Measurements from ENCODE around the gene CHCHD3. TPM values are rescaled to one million over a fixed set of nuclear protein-coding genes. Genes with fewer than 3 reads are reported as not detected.

Gene CHCHD3
- total RNA-seq, 1 donor from 2014 or later, result 62.1 TPM

GRCh38 chr7:132857031-132857430, 224.9 kb downstream of the CHCHD3 start:
- FAIRE-seq (no peak), DNase-seq (ENCODE audit: low read depth) (no peak)
- TF ChIP-seq CTCF (IDR thresholded peaks at IDR 0.05; ENCODE audit: insufficient read depth, low read length, severe bottlenecking), result no peak
- Histone ChIP-seq H3K4me3 (ENCODE audit: low read depth, low read length) (no peak overlapping the region), H3K36me3 (ENCODE audit: control insufficient read depth, insufficient read depth, low read length) (no peaks in the 10 kb centered on the region), H3K27me3 (ENCODE audit: control insufficient read depth, insufficient read depth, low read length) (no peaks in the 10 kb centered on the region)

- no peaks in the 10 kb centered on the region for H3K36me3 ChIP-seq (ENCODE audit: control insufficient read depth, insufficient read depth, low read length)
- no peaks in the 10 kb centered on the region for H3K27me3 ChIP-seq (ENCODE audit: control insufficient read depth, insufficient read depth, low read length)
- DNase-seq (ENCODE audit: low read depth) (no peak), FAIRE-seq (no peak)
- H3K4me3 ChIP-seq (ENCODE audit: low read depth, low read length), result no peak overlapping the region
- TF ChIP-seq CTCF (IDR thresholded peaks at IDR 0.05; ENCODE audit: insufficient read depth, low read length, severe bottlenecking), result no peak
Observed at GRCh38 chr7:132856416-132856815, 225.5 kb downstream of the CHCHD3 start.

GRCh38 chr7:132855901-132856300, 226.0 kb downstream of the CHCHD3 start:
- TF ChIP-seq CTCF (IDR thresholded peaks at IDR 0.05; ENCODE audit: insufficient read depth, low read length, severe bottlenecking), result no peak
- no peaks in the 10 kb centered on the region for H3K27me3 ChIP-seq (ENCODE audit: control insufficient read depth, insufficient read depth, low read length)
- no peak for DNase-seq (ENCODE audit: low read depth)
- H3K4me3 ChIP-seq (ENCODE audit: low read depth, low read length), result no peak overlapping the region
- no peaks in the 10 kb centered on the region for H3K36me3 ChIP-seq (ENCODE audit: control insufficient read depth, insufficient read depth, low read length)
- FAIRE-seq, result no peak

- TF ChIP-seq CTCF (IDR thresholded peaks at IDR 0.05; ENCODE audit: insufficient read depth, low read length, severe bottlenecking), result no peak
- DNase-seq (ENCODE audit: low read depth) (no peak), FAIRE-seq (no peak)
- H3K27me3 ChIP-seq (ENCODE audit: control insufficient read depth, insufficient read depth, low read length), result no peaks in the 10 kb centered on the region
- no peak overlapping the region for H3K4me3 ChIP-seq (ENCODE audit: low read depth, low read length)
- no peaks in the 10 kb centered on the region for H3K36me3 ChIP-seq (ENCODE audit: control insufficient read depth, insufficient read depth, low read length)
Observed at GRCh38 chr7:132854238-132854637, 227.7 kb downstream of the CHCHD3 start.

GRCh38 chr7:132847376-132847775, 234.5 kb downstream of the CHCHD3 start:
- DNase-seq (ENCODE audit: low read depth) (no peak), FAIRE-seq (no peak)
- TF ChIP-seq CTCF (IDR thresholded peaks at IDR 0.05; ENCODE audit: insufficient read depth, low read length, severe bottlenecking), result no peak
- H3K36me3 ChIP-seq (ENCODE audit: control insufficient read depth, insufficient read depth, low read length), result no peaks in the 10 kb centered on the region
- H3K27me3 ChIP-seq (ENCODE audit: control insufficient read depth, insufficient read depth, low read length), result no peaks in the 10 kb centered on the region
- no peak overlapping the region for H3K4me3 ChIP-seq (ENCODE audit: low read depth, low read length)

GRCh38 chr7:132846086-132846485, 235.8 kb downstream of the CHCHD3 start:
- FAIRE-seq, result no peak
- TF ChIP-seq CTCF (IDR thresholded peaks at IDR 0.05; ENCODE audit: insufficient read depth, low read length, severe bottlenecking), result no peak
- H3K27me3 ChIP-seq (ENCODE audit: control insufficient read depth, insufficient read depth, low read length), result no peaks in the 10 kb centered on the region
- no peaks in the 10 kb centered on the region for H3K36me3 ChIP-seq (ENCODE audit: control insufficient read depth, insufficient read depth, low read length)
- no peak for DNase-seq (ENCODE audit: low read depth)
- no peak overlapping the region for H3K4me3 ChIP-seq (ENCODE audit: low read depth, low read length)

Data from bronchial epithelial cell (primary cell).